ENCODE data around the gene ADGRV1.

GRCh38 chr5:90641528-90641927 is 82.9 kb downstream of the ADGRV1 start:
- TF ChIP-seq EP300 (IDR thresholded peaks at IDR 0.05): no peak
- TF ChIP-seq CTCF (IDR thresholded peaks at IDR 0.05): no peak
- TF ChIP-seq POLR2AphosphoS5 (IDR thresholded peaks at IDR 0.05): no peak
- TF ChIP-seq POLR2A (IDR thresholded peaks at IDR 0.05): no peak
